H9 (cell line): Measurements from ENCODE around the gene DDX4. TPM values are rescaled to one million over a fixed set of nuclear protein-coding genes. Genes with fewer than 3 reads are reported as not detected.

ENCODE experiments used
- DNase-seq: peaks from one replicate; pipeline ENCODE4 v3.0.0-alpha.2; 2017
- H2AFZ ChIP-seq: one replicate; pipeline ENCODE4 v1.6.1; 2013; ENCODE audit warnings: mild to moderate bottlenecking, low read length, control low read depth, moderate library complexity
- H2AK5ac ChIP-seq: 2 replicates; pipeline ENCODE4 v1.6.1; 2013; ENCODE audit warnings: low read length, control low read depth, mixed read lengths; ENCODE audit not compliant: insufficient read length
- H2BK120ac ChIP-seq: one replicate; pipeline ENCODE4 v1.6.1; 2013; ENCODE audit warnings: low read depth, mild to moderate bottlenecking, low read length, control low read depth, inconsistent platforms; ENCODE audit not compliant: poor library complexity, severe bottlenecking
- H2BK12ac ChIP-seq: 2 replicates; pipeline ENCODE4 v1.6.1; 2013; ENCODE audit warnings: low read length, control low read depth, mixed read lengths, low read depth; ENCODE audit not compliant: insufficient read length
- H2BK15ac ChIP-seq: 2 replicates; pipeline ENCODE4 v1.6.1; 2013; ENCODE audit warnings: low read depth, low read length, control low read depth
- H2BK20ac ChIP-seq: one replicate; pipeline ENCODE4 v1.6.1; 2013; ENCODE audit warnings: low read depth, mild to moderate bottlenecking, low read length, control low read depth, inconsistent platforms; ENCODE audit not compliant: poor library complexity, severe bottlenecking
- H2BK5ac ChIP-seq: 2 replicates; pipeline ENCODE4 v1.6.1; 2013; ENCODE audit warnings: low read length, control low read depth, mixed read lengths; ENCODE audit not compliant: insufficient read length
- H3K14ac ChIP-seq: 2 replicates; pipeline ENCODE4 v1.6.1; 2013; ENCODE audit warnings: low read length, control low read depth; ENCODE audit not compliant: insufficient read depth
- H3K18ac ChIP-seq: 2 replicates; pipeline ENCODE4 v1.6.1; 2013; ENCODE audit warnings: low read depth, mild to moderate bottlenecking, mixed read lengths, low read length, control low read depth; ENCODE audit not compliant: insufficient read length
- H3K23ac ChIP-seq: 2 replicates; pipeline ENCODE4 v1.6.1; 2013; ENCODE audit warnings: low read length, control low read depth, mixed read lengths, low read depth; ENCODE audit not compliant: insufficient read length
- H3K23me2 ChIP-seq: 2 replicates; pipeline ENCODE4 v1.6.1; 2013; ENCODE audit warnings: low read depth, mild to moderate bottlenecking, mixed read lengths, low read length, control low read depth; ENCODE audit not compliant: insufficient read length, poor library complexity, severe bottlenecking
- H3K27ac ChIP-seq: 2 replicates; pipeline ENCODE4 v1.5.1; 2013; ENCODE audit warnings: low read length, control low read depth, mixed read lengths, low read depth; ENCODE audit not compliant: insufficient read length
- H3K27me3 ChIP-seq: 2 replicates; pipeline ENCODE4 v1.6.1; 2013; ENCODE audit warnings: low read length, control low read depth, inconsistent platforms; ENCODE audit not compliant: insufficient read depth
- H3K4ac ChIP-seq: 2 replicates; pipeline ENCODE4 v1.6.1; 2013; ENCODE audit warnings: low read depth, mild to moderate bottlenecking, control low read depth, inconsistent platforms, low read length, moderate library complexity
- H3K4me1 ChIP-seq: 2 replicates; pipeline ENCODE4 v1.6.1; 2013; ENCODE audit warnings: low read length, control low read depth, inconsistent platforms; ENCODE audit not compliant: insufficient read depth
- H3K4me2 ChIP-seq: 2 replicates; pipeline ENCODE4 v1.6.1; 2013; ENCODE audit warnings: low read length, control low read depth, mixed read lengths; ENCODE audit not compliant: insufficient read length, insufficient read depth
- H3K56ac ChIP-seq: 2 replicates; pipeline ENCODE4 v1.6.1; 2013; ENCODE audit warnings: low read depth, mild to moderate bottlenecking, mixed read lengths, low read length, control low read depth; ENCODE audit not compliant: insufficient read length
- H3K79me1 ChIP-seq: 2 replicates; pipeline ENCODE4 v1.6.1; 2013; ENCODE audit warnings: low read depth, mild to moderate bottlenecking, moderate library complexity, low read length, control low read depth, inconsistent platforms; ENCODE audit not compliant: insufficient read depth, poor library complexity, severe bottlenecking
- H3K79me2 ChIP-seq: 2 replicates; pipeline ENCODE4 v1.6.1; 2013; ENCODE audit warnings: low read length, control low read depth, inconsistent platforms; ENCODE audit not compliant: insufficient read depth
- H3K9ac ChIP-seq: 2 replicates; pipeline ENCODE4 v1.6.1; 2013; ENCODE audit warnings: low read length, control low read depth, mixed read lengths; ENCODE audit not compliant: insufficient read length; ENCODE audit errors: extremely low read depth
- H3K9me3 ChIP-seq: one replicate; pipeline ENCODE4 v1.6.1; 2013; ENCODE audit warnings: low read depth, low read length, inconsistent platforms; ENCODE audit not compliant: control insufficient read depth
- H3T11ph ChIP-seq: one replicate; pipeline ENCODE4 v1.6.1; 2013; ENCODE audit warnings: mild to moderate bottlenecking, low read length, control low read depth, inconsistent platforms
- H4K20me1 ChIP-seq: one replicate; pipeline ENCODE4 v1.6.1; 2013; ENCODE audit not compliant: control insufficient read depth, insufficient read length, insufficient read depth
- H4K5ac ChIP-seq: 2 replicates; pipeline ENCODE4 v1.6.1; 2013; ENCODE audit warnings: low read depth, mild to moderate bottlenecking, mixed read lengths, low read length, control low read depth; ENCODE audit not compliant: insufficient read length
- H4K8ac ChIP-seq: replicated peaks from 2 replicates; pipeline ENCODE4 v1.6.1; 2013; ENCODE audit warnings: low read length, control low read depth, mixed read lengths, low read depth; ENCODE audit not compliant: insufficient read length
- H4K91ac ChIP-seq: 2 replicates; pipeline ENCODE4 v1.6.1; 2013; ENCODE audit warnings: low read depth, mild to moderate bottlenecking, moderate library complexity, mixed read lengths, low read length, control low read depth; ENCODE audit not compliant: insufficient read length
- H3K27ac Mint-ChIP-seq, 3 experiments: 2 replicates in 2 of 3; 3 replicates in 1 of 3; pipeline ENCODE4 v1.8.0; 2020 to 2021; ENCODE audit warnings: mixed read lengths in 3 of 3, mild to moderate bottlenecking in 1 of 3, moderate library complexity in 1 of 3
- H3K27me3 Mint-ChIP-seq: 2 replicates; pipeline ENCODE4 v1.8.0; 2021; ENCODE audit warnings: low read depth, mild to moderate bottlenecking, moderate library complexity, mixed read lengths
- H3K36me3 Mint-ChIP-seq, 3 experiments: 2 replicates in 2 of 3; 3 replicates in 1 of 3; pipeline ENCODE4 v1.8.0; 2020 to 2021; ENCODE audit warnings: low read depth in 3 of 3, mixed read lengths in 3 of 3; ENCODE audit not compliant: insufficient read depth in 1 of 3
- H3K4me1 Mint-ChIP-seq, 2 experiments: 2 replicates each; pipeline ENCODE4 v1.8.0; 2020; ENCODE audit warnings: mixed read lengths in 2 of 2
- H3K4me3 Mint-ChIP-seq, 2 experiments: 2 replicates in 1 of 2; 3 replicates in 1 of 2; pipeline ENCODE4 v1.8.0; 2020 to 2021; ENCODE audit warnings: mild to moderate bottlenecking in 2 of 2, mixed read lengths in 2 of 2, moderate library complexity in 1 of 2
- H3K9me3 Mint-ChIP-seq, 2 experiments: 2 replicates in 1 of 2; 3 replicates in 1 of 2; pipeline ENCODE4 v1.8.0; 2020; ENCODE audit warnings: mild to moderate bottlenecking in 2 of 2, mixed read lengths in 2 of 2, moderate library complexity in 1 of 2
- CTCF ChIP-seq: fragments of 200-600 bp; sonication (generic); conservative IDR thresholded peaks from 3 replicates; pipeline ENCODE4 v1.8.0; 2021; ENCODE audit warnings: antibody characterized with exemption, mild to moderate bottlenecking
- WGBS: extraction: QIAGEN DNeasy Blood & Tissue Kit; methylation state at CpG from one replicate; pipeline ENCODE4 v1.1.7; 2013; ENCODE audit warnings: missing lambda C conversion rate, low lambda C conversion rate, mixed read lengths; ENCODE audit not compliant: insufficient read length; ENCODE audit errors: extremely low coverage; 5-methylcytosine and 5-hydroxymethylcytosine counted together
- total RNA-seq: library from RNA; stranded (reverse); gene quantifications from 2 replicates; pipeline ENCODE4 v1.2.1, GENCODE V29; 2021

DDX4 gene
- total RNA-seq, 1 experiment from 2014 or later: not detected

- Mint-ChIP-seq H3K36me3 (peaks cover 0 to 2% (median 0%) of the 10 kb centered on the region in 3 experiments; a peak in 2 of 7 replicates), H3K4me1 (no peaks in the 10 kb centered on the region), H3K4me3 (no peak overlapping the region), H3K27ac (no peak overlapping the region), H3K9me3 (peaks cover 2 to 3% of the 10 kb centered on the region in 2 experiments; a peak in 4 of 5 replicates), H3K27me3 (no peaks in the 10 kb centered on the region; the same call in 1 of the 2 replicates)
- Histone ChIP-seq H2BK120ac (no peak overlapping the region), H4K8ac (no peak overlapping the region), H2AFZ (no peak overlapping the region), H2BK20ac (no peak overlapping the region), H2BK12ac (no peak overlapping the region), H2BK15ac (no peak overlapping the region), H3K27ac (no peak overlapping the region), H3K79me2 (no peaks in the 10 kb centered on the region), H3K79me1 (no peaks in the 10 kb centered on the region), H3K27me3 (no peaks in the 10 kb centered on the region), H3K9me3 (no peaks in the 10 kb centered on the region), H4K20me1 (no peaks in the 10 kb centered on the region), H4K5ac (no peak overlapping the region), H2AK5ac (no peak overlapping the region), H3K4me2 (no peak overlapping the region), H3K9ac (no peak overlapping the region), H4K91ac (no peak overlapping the region), H3K14ac (no peak overlapping the region), H3T11ph (no peak overlapping the region), H3K56ac (no peak overlapping the region), H3K4ac (no peak overlapping the region), H2BK5ac (no peak overlapping the region), H3K23me2 (no peaks in the 10 kb centered on the region), H3K23ac (no peak overlapping the region), H3K18ac (no peak overlapping the region), H3K4me1 (no peaks in the 10 kb centered on the region)
- no peak for TF ChIP-seq CTCF
- no peak for DNase-seq
- no CpG with 5 or more reads among the region's 8 CpGs for WGBS
Measured at GRCh38 chr5:55866485-55866884, 128.6 kb downstream of the DDX4 start.

Other genes with a start within 250 kb of the DDX4 start
- gene PLPP1, start 203.1 kb upstream of the DDX4 start, total RNA-seq: 80.7 and 85.9 TPM in 2 replicates
- gene SLC38A9, start 25.7 kb upstream of the DDX4 start, total RNA-seq: 48.5 and 48.8 TPM in 2 replicates
- gene IL31RA, start 113.3 kb downstream of the DDX4 start, total RNA-seq: 0.11 TPM in 1 of 2 replicates, not detected in the other